Gastroesophageal sphincter (tissue), 4 donors: ENCODE results near the gene ITPR2. TPM values are rescaled to one million over a fixed set of nuclear protein-coding genes. Genes with fewer than 3 reads are reported as not detected.

Source experiments
- ATAC-seq: fragments of 150-250 bp; one replicate; pipeline ENCODE4 v1.9.1; 2016; ENCODE audit warnings: mild to moderate bottlenecking, moderate library complexity
- H3K27ac ChIP-seq, 4 donors: fragments of 200-600 bp; sonication (generic) in 3 of 4; 1 replicate in 3 of 4; 2 replicates in 1 of 4; pipeline ENCODE4 v1.5.1; 2016 to 2019
- H3K27me3 ChIP-seq: fragments of 200-600 bp; sonication (generic); one replicate; pipeline ENCODE4 v1.5.1; 2019
- H3K36me3 ChIP-seq, 2 donors: fragments of 200-600 bp; sonication (generic); one replicate each; pipeline ENCODE4 v1.5.1; 2019; ENCODE audit warnings: control low read depth in 1 of 2
- H3K4me1 ChIP-seq, 3 donors: fragments of 200-600 bp; sonication (generic); 1 replicate in 2 of 3; 2 replicates in 1 of 3; pipeline ENCODE4 v1.5.1; 2016 to 2019; ENCODE audit warnings: control low read depth in 2 of 3
- H3K4me3 ChIP-seq, 2 donors: fragments of 200-600 bp; sonication (generic); one replicate each; pipeline ENCODE4 v1.5.1; 2019; ENCODE audit warnings: mild to moderate bottlenecking in 1 of 2, moderate library complexity in 1 of 2
- H3K9me3 ChIP-seq, 3 donors: fragments of 200-600 bp; sonication (generic); one replicate each; pipeline ENCODE4 v1.5.1; 2017 to 2019; ENCODE audit warnings: control low read depth in 2 of 3
- CTCF ChIP-seq, 4 experiments: fragments of 200-600 bp in 2 of 4; fragments of 450-650 bp in 2 of 4; sonication (generic) in 1 of 4; IDR thresholded peaks; one replicate each; pipeline ENCODE4 v1.5.1; 2017 to 2019; ENCODE audit warnings: antibody characterized with exemption in 4 of 4, mild to moderate bottlenecking in 2 of 4, moderate library complexity in 2 of 4
- EP300 ChIP-seq: sonication (generic); formaldehyde crosslinking; IDR thresholded peaks from one replicate; pipeline ENCODE4 v1.6.1; 2017; ENCODE audit warnings: antibody characterized with exemption, mild to moderate bottlenecking
- POLR2A ChIP-seq, 2 donors: fragments of 450-650 bp; IDR thresholded peaks; one replicate each; pipeline ENCODE4 v1.6.1; 2017; ENCODE audit warnings: antibody characterized with exemption in 2 of 2, mild to moderate bottlenecking in 2 of 2, moderate library complexity in 1 of 2
- POLR2AphosphoS5 ChIP-seq: sonication (generic); formaldehyde crosslinking; IDR thresholded peaks from one replicate; pipeline ENCODE4 v1.6.1; 2017; ENCODE audit warnings: antibody characterized with exemption
- WGBS, 2 donors: methylation state at CpG; one replicate each; pipeline ENCODE4 v1.1.5; 2018; ENCODE audit warnings: low coverage in 1 of 2; 5-methylcytosine and 5-hydroxymethylcytosine counted together
- total RNA-seq, 4 donors: library from RNA; depleted of rRNA; stranded (reverse); fragments of >200 nt; gene quantifications; one replicate each; pipeline ENCODE4 v1.1.0, GENCODE V29; 2016

ITPR2 gene
- total RNA-seq, 4 donors from 2014 or later = 30.8 to 63.0 (median 44.4) TPM

GRCh38 chr12:26499979-26500640, 332.9 kb downstream of the ITPR2 start:
- no peaks in the 10 kb centered on the region for H3K9me3 ChIP-seq
- peak; percentile 41 for ATAC-seq
- 13 to 73% methylated on average over 1 of the region's 1 CpG for WGBS, 2 donors
- H3K36me3 ChIP-seq = no peaks in the 10 kb centered on the region
- peaks cover 0 to 18% (median 5%) of the 10 kb centered on the region in 3 donors for H3K4me1 ChIP-seq
- no peak for TF ChIP-seq POLR2A (IDR thresholded peaks at IDR 0.05)
- no peak for TF ChIP-seq EP300
- TF ChIP-seq POLR2AphosphoS5 = no peak
- no peak for TF ChIP-seq CTCF (IDR thresholded peaks at IDR 0.05)
- H3K4me3 ChIP-seq = no peak overlapping the region
- H3K27ac ChIP-seq = peak overlapping the region in 3 of 4 donors; percentile 7 to 29 (median 17)
- H3K27me3 ChIP-seq = no peaks in the 10 kb centered on the region

- Histone ChIP-seq H3K4me1 (peaks cover 0 to 18% (median 5%) of the 10 kb centered on the region in 3 donors), H3K27ac (no peak overlapping the region), H3K9me3 (no peaks in the 10 kb centered on the region), H3K27me3 (no peaks in the 10 kb centered on the region), H3K4me3 (no peak overlapping the region), H3K36me3 (peaks cover 0 to 23% of the 10 kb centered on the region in 2 donors)
- no peak for TF ChIP-seq CTCF (IDR thresholded peaks at IDR 0.05)
- TF ChIP-seq POLR2A (IDR thresholded peaks at IDR 0.05) = no peak
- TF ChIP-seq POLR2AphosphoS5 = no peak
- no peak for TF ChIP-seq EP300
- no peak for ATAC-seq
- 93 to 100% methylated on average over 1 of the region's 1 CpG for WGBS, 2 donors
Measured at GRCh38 chr12:26496170-26496569, 336.8 kb downstream of the ITPR2 start.

DNA sequence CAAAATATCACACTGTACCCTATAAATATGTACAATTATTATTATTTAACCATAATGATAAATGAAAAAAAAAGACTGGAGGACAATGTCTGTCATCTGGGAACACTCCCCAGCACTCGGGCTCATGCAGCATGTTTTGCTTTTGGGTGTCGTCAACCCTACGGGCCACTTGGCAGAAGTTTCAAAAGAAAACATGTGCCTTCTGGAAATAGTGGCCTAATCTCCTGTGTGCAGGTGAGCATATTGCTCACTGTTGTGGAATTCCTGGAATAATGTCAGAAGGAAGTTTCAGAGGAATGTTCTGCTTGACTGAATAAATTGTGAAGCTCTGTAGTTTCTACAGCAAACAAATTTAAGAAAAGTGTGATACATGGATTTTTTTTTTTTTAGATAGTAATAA, 339.3 kb downstream of the ITPR2 start:
- TF ChIP-seq POLR2AphosphoS5 (no peak), EP300 (no peak), CTCF (IDR thresholded peaks at IDR 0.05) (no peak), POLR2A (IDR thresholded peaks at IDR 0.05) (no peak)
- 70 to 86% methylated on average over 3 of the region's 3 CpGs for WGBS, 2 donors
- H3K4me1 ChIP-seq = no peaks in the 10 kb centered on the region
- no peak for ATAC-seq
- no peak overlapping the region for H3K4me3 ChIP-seq
- no peaks in the 10 kb centered on the region for H3K27me3 ChIP-seq
- no peak overlapping the region for H3K27ac ChIP-seq
- no peaks in the 10 kb centered on the region for H3K9me3 ChIP-seq
- peaks cover 0 to 32% of the 10 kb centered on the region in 2 donors for H3K36me3 ChIP-seq

DNA sequence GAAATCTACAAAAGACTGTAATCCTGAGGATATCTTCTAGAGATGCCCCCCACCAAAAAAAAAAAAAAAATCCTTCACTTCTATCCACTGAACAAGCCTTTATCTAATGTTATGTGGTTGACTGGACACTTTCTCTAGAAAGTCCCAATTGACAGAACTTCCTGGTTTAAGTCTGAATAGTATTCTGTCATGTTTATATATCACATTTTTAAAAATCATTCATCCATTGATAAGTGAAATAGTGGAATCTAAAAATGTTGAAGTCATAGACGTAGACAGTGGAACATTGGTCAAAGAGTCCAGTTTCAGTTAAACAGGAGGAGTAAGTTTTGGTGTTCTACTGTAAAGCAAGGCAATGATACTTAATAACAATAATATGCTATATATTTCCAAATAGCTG, 340.6 kb downstream of the ITPR2 start:
- Histone ChIP-seq H3K36me3 (peaks cover 0 to 32% of the 10 kb centered on the region in 2 donors), H3K4me1 (no peaks in the 10 kb centered on the region), H3K27ac (no peak overlapping the region), H3K4me3 (no peak overlapping the region), H3K9me3 (no peaks in the 10 kb centered on the region), H3K27me3 (no peaks in the 10 kb centered on the region)
- WGBS, 2 donors = 86 to 100% methylated on average over 1 of the region's 1 CpG
- ATAC-seq = no peak
- TF ChIP-seq POLR2AphosphoS5 (no peak), POLR2A (IDR thresholded peaks at IDR 0.05) (no peak), CTCF (IDR thresholded peaks at IDR 0.05) (no peak), EP300 (no peak)

- no peaks in the 10 kb centered on the region for H3K4me1 ChIP-seq
- H3K4me3 ChIP-seq = no peak overlapping the region
- H3K27ac ChIP-seq = no peak overlapping the region
- WGBS, 2 donors = 60 to 100% methylated on average over 1 to 2 of the region's 2 CpGs
- TF ChIP-seq EP300 = no peak
- TF ChIP-seq POLR2A (IDR thresholded peaks at IDR 0.05) = no peak
- TF ChIP-seq POLR2AphosphoS5 = no peak
- no peak for TF ChIP-seq CTCF (IDR thresholded peaks at IDR 0.05)
- H3K36me3 ChIP-seq = peaks cover 0 to 32% of the 10 kb centered on the region in 2 donors
- no peak for ATAC-seq
- H3K9me3 ChIP-seq = no peaks in the 10 kb centered on the region
- no peaks in the 10 kb centered on the region for H3K27me3 ChIP-seq
Measured at GRCh38 chr12:26489908-26490307, 343.1 kb downstream of the ITPR2 start.
